ENCODE results near the gene ABCG1. TPM values are rescaled to one million over a fixed set of nuclear protein-coding genes. Genes with fewer than 3 reads are reported as not detected.

Gene ABCG1
- total RNA-seq, 4 donors from 2014 or later, result 16.1 to 25.9 (median 20.0) TPM

DNA sequence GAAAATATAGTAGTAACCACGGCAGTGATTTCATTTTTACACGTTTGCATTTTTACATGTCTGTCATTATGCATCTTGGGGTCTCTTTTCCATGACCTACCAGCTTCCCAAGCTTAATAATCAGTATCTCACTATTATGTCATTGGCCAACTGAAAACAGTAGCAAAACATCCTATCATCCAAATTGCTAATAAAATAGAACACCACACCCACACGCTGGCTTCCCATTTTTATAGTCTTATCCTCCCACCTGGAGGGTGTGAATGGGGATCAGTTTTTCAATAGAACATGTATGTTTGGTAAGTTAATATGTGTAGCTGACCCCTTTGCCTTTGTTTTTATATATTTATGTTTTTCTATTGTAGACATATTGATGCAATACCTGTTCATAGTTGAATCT is 84.5 kb downstream of the ABCG1 start:
- H3K4me1 ChIP-seq, result peaks cover 12 to 22% (median 17%) of the 10 kb centered on the region in 4 donors
- no peak for DNase-seq (ENCODE audit: extremely low spot score)
- H3K36me3 ChIP-seq, result no peaks in the 10 kb centered on the region
- WGBS, result 70% methylated on average over 3 of the region's 3 CpGs
- H3K9me3 ChIP-seq, result no peaks in the 10 kb centered on the region
- intact Hi-C loops (cut with DNase I), result no loop called here
- peaks cover 0 to 30% (median 5%) of the 10 kb centered on the region in 4 donors for H3K27me3 ChIP-seq
- H3K27ac ChIP-seq (replicated peaks in 1 of 4), result no peak overlapping the region
- H3K4me3 ChIP-seq, result no peak overlapping the region
- TF ChIP-seq CTCF (IDR thresholded peaks at IDR 0.05) (no peak), POLR2A (IDR thresholded peaks at IDR 0.05; ENCODE audit: low read depth) (no peak), POLR2AphosphoS5 (IDR thresholded peaks at IDR 0.05) (no peak), EP300 (IDR thresholded peaks at IDR 0.05) (no peak)

DNA sequence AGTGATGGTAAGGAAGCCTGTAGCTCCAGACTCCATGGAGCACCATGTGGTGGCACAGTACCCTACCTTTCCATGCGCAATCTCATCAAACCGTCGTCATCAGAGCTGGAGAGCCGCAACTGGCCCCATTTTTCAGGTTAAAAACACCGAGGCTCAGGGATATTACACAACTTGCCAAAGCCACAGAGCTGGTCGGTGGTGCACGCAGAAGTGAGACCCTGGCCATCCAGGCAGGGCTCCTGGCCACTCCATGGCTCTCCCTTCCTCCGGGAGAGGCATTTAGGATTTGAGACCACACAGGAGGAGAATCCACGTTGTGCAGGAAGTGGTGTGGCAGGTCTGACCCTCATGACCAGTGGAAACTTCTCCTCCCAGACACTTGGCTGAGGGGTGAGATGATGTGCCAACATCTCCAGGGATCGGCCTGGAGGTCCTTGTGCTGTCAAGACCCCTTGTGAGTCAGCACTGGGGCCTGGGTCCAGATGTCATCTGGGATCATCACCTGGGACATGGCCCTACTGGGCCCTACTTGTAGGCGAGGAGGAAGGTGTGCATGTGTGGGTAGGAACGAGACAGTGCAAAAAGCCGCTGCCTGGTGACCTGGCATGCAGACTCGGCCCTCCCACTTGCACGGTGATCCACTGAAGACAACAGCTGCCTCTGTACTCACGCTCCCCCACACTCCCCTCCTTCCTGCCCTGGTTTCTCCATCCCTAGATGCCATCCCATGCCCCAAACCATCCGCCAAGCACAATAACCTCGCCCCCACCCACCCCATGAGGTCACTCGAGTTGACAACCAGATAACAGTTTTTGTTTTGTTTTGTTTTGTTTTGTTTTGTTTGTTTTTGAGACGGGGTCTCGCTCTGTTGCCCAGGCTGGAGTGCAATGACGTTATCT is 85.9 kb downstream of the ABCG1 start:
- no peak overlapping the region for H3K27ac ChIP-seq (replicated peaks in 1 of 4)
- intact Hi-C loops (cut with DNase I), result no loop called here
- DNase-seq (ENCODE audit: extremely low spot score), result no peak

DNA sequence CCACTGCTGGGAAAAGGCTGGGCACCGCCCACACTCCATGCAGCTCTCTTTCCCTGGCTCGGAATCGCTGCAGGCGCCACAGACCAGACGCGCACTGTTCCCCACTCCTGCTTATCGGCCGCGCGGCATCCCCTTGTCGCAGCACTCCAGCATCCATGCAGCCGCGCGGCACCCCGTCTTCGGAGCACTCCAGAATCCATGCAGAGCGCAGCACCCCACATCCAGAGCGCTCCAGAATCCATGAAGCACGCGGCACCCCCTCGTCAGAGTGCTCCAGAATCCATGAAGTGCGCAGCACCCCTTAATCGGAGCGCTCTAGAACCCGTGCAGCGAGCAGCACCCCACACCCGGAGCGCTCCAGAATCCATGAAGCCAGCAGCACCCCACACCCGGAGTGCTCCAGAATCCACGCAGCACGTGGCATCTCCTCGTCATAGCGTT is 86.8 kb downstream of the ABCG1 start:
- H3K27me3 ChIP-seq, result peaks cover 0 to 53% (median 12%) of the 10 kb centered on the region in 4 donors
- no peaks in the 10 kb centered on the region for H3K36me3 ChIP-seq
- peaks cover 19 to 24% (median 21%) of the 10 kb centered on the region in 4 donors for H3K4me1 ChIP-seq
- intact Hi-C loops (cut with DNase I), result no loop called here
- H3K27ac ChIP-seq (replicated peaks in 1 of 4), result no peak overlapping the region
- DNase-seq (ENCODE audit: extremely low spot score), result no peak
- no peak for TF ChIP-seq POLR2A (IDR thresholded peaks at IDR 0.05; ENCODE audit: low read depth)
- no peak for TF ChIP-seq EP300 (IDR thresholded peaks at IDR 0.05)
- TF ChIP-seq POLR2AphosphoS5 (IDR thresholded peaks at IDR 0.05), result no peak
- no peak for TF ChIP-seq CTCF (IDR thresholded peaks at IDR 0.05)
- WGBS, result 93% methylated on average over 32 of the region's 33 CpGs
- H3K4me3 ChIP-seq, result no peak overlapping the region
- no peaks in the 10 kb centered on the region for H3K9me3 ChIP-seq

More for the DNA sequence above, 85.9 kb downstream of the ABCG1 start:
- WGBS, result 85% methylated on average over 22 of the region's 22 CpGs
- peaks cover 0 to 43% (median 11%) of the 10 kb centered on the region in 4 donors for H3K27me3 ChIP-seq
- no peaks in the 10 kb centered on the region for H3K36me3 ChIP-seq
- no peak overlapping the region for H3K4me3 ChIP-seq
- peaks cover 17 to 22% (median 20%) of the 10 kb centered on the region in 4 donors for H3K4me1 ChIP-seq
- TF ChIP-seq EP300 (IDR thresholded peaks at IDR 0.05) (no peak), CTCF (IDR thresholded peaks at IDR 0.05) (no peak)
- no peaks in the 10 kb centered on the region for H3K9me3 ChIP-seq

- no peaks in the 10 kb centered on the region for H3K9me3 ChIP-seq
- DNase-seq (ENCODE audit: extremely low spot score), result no peak
- peaks cover 0 to 53% (median 12%) of the 10 kb centered on the region in 4 donors for H3K27me3 ChIP-seq
- H3K27ac ChIP-seq (replicated peaks in 1 of 4), result no peak overlapping the region
- no peak for TF ChIP-seq POLR2A (IDR thresholded peaks at IDR 0.05; ENCODE audit: low read depth)
- TF ChIP-seq CTCF (IDR thresholded peaks at IDR 0.05), result no peak
- TF ChIP-seq EP300 (IDR thresholded peaks at IDR 0.05), result no peak
- no peak for TF ChIP-seq POLR2AphosphoS5 (IDR thresholded peaks at IDR 0.05)
- H3K4me3 ChIP-seq, result no peak overlapping the region
- WGBS, result 71% methylated on average over 6 of the region's 17 CpGs
- intact Hi-C loops (cut with DNase I), result no loop called here
- no peaks in the 10 kb centered on the region for H3K36me3 ChIP-seq
- peaks cover 12 to 23% (median 18%) of the 10 kb centered on the region in 4 donors for H3K4me1 ChIP-seq
Measured at GRCh38 chr21:42306366-42307035, 87.6 kb downstream of the ABCG1 start.

Data from esophagus muscularis mucosa (tissue), 4 donors.